Tibial nerve (tissue), 4 donors: ENCODE measurements around the gene SLX9.

Experiments used
- CTCF ChIP-seq, 5 experiments: fragments of 200-600 bp in 3 of 5; fragments of 450-650 bp in 2 of 5; sonication (generic) in 3 of 5; IDR thresholded peaks; one replicate each; pipeline ENCODE4 v1.5.1; 2016 to 2019; ENCODE audit warnings: antibody characterized with exemption in 5 of 5, mild to moderate bottlenecking in 3 of 5, moderate library complexity in 2 of 5
- EP300 ChIP-seq, 2 donors: sonication (generic); formaldehyde crosslinking; IDR thresholded peaks; one replicate each; pipeline ENCODE4 v1.6.1; 2017; ENCODE audit warnings: antibody characterized with exemption in 2 of 2, mild to moderate bottlenecking in 1 of 2
- POLR2A ChIP-seq, 2 donors: fragments of 450-650 bp; IDR thresholded peaks; one replicate each; pipeline ENCODE4 v1.6.1; 2017; ENCODE audit warnings: antibody characterized with exemption in 2 of 2, mild to moderate bottlenecking in 2 of 2, moderate library complexity in 2 of 2

DNA sequence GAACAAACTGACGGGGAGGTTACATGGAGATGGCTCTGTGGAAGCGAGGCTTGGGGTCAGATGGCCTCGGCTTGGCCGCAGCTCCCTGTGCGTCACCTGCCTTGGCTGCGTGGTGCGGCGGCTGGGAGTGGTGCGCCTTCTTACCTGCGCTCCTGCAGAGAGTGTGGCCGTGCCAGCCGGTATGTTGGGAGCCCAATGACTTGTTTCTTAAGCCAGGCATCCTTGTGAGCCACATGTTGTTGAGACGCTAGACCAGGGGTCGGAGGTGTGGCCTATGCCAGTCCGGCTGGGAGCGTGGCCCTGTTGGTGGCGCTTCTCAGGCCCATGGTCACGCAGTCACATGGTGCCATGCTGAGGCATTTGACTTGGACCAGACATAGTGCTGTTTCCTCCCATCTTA is 10.5 kb downstream of the SLX9 start:
- TF ChIP-seq CTCF (IDR thresholded peaks at IDR 0.05) = no peak
- TF ChIP-seq EP300 (IDR thresholded peaks at IDR 0.05) = no peak
- no peak for TF ChIP-seq POLR2A (IDR thresholded peaks at IDR 0.05)
